ENCODE results near the gene POU2F1.

Gene POU2F1

GRCh38 chr1:167206166-167206835 is 14.4 kb upstream of the POU2F1 start:
- no peak overlapping the region for H3K4me3 ChIP-seq (ENCODE audit: low read length)
- no peaks in the 10 kb centered on the region for H3K4me1 ChIP-seq (ENCODE audit: control insufficient read depth, insufficient read depth, low read length)
- no peaks in the 10 kb centered on the region for H3K27me3 ChIP-seq (ENCODE audit: control insufficient read depth, insufficient read depth, low read length)
- H3K9me3 ChIP-seq (replicated peaks; ENCODE audit: low read length): no peaks in the 10 kb centered on the region
- H3K4me2 ChIP-seq (ENCODE audit: low read length): no peak overlapping the region
- H3K36me3 ChIP-seq (ENCODE audit: insufficient read depth, low read length): no peaks in the 10 kb centered on the region
- H3K9ac ChIP-seq (ENCODE audit: low read depth, low read length): no peak overlapping the region

- Histone ChIP-seq H3K27me3 (ENCODE audit: control insufficient read depth, insufficient read depth, low read length) (no peaks in the 10 kb centered on the region), H3K4me1 (ENCODE audit: control insufficient read depth, insufficient read depth, low read length) (no peaks in the 10 kb centered on the region), H3K9ac (ENCODE audit: low read depth, low read length) (no peak overlapping the region)
Observed at GRCh38 chr1:167207940-167208623, 12.6 kb upstream of the POU2F1 start.

GRCh38 chr1:167208624-167208976 is 12.1 kb upstream of the POU2F1 start:
- Histone ChIP-seq H3K4me3 (ENCODE audit: low read length) (no peak overlapping the region), H3K9ac (ENCODE audit: low read depth, low read length) (no peak overlapping the region)

More at GRCh38 chr1:167207940-167208623, 12.6 kb upstream of the POU2F1 start:
- no peak overlapping the region for H3K4me2 ChIP-seq (ENCODE audit: low read length)
- H3K4me3 ChIP-seq (ENCODE audit: low read length): no peak overlapping the region
- no peaks in the 10 kb centered on the region for H3K9me3 ChIP-seq (replicated peaks; ENCODE audit: low read length)
- H3K36me3 ChIP-seq (ENCODE audit: insufficient read depth, low read length): no peaks in the 10 kb centered on the region

GRCh38 chr1:167209044-167209443 is 11.6 kb upstream of the POU2F1 start:
- peaks cover 3% of the 10 kb centered on the region for H3K27me3 ChIP-seq (ENCODE audit: control insufficient read depth, insufficient read depth, low read length)
- H3K9ac ChIP-seq (ENCODE audit: low read depth, low read length): no peak overlapping the region
- no peaks in the 10 kb centered on the region for H3K36me3 ChIP-seq (ENCODE audit: insufficient read depth, low read length)
- no peaks in the 10 kb centered on the region for H3K4me1 ChIP-seq (ENCODE audit: control insufficient read depth, insufficient read depth, low read length)
- no peak overlapping the region for H3K4me3 ChIP-seq (ENCODE audit: low read length)
- no peaks in the 10 kb centered on the region for H3K9me3 ChIP-seq (replicated peaks; ENCODE audit: low read length)
- no peak overlapping the region for H3K4me2 ChIP-seq (ENCODE audit: low read length)

More at GRCh38 chr1:167208624-167208976, 12.1 kb upstream of the POU2F1 start:
- Histone ChIP-seq H3K4me1 (ENCODE audit: control insufficient read depth, insufficient read depth, low read length) (no peaks in the 10 kb centered on the region), H3K9me3 (replicated peaks; ENCODE audit: low read length) (no peaks in the 10 kb centered on the region), H3K27me3 (ENCODE audit: control insufficient read depth, insufficient read depth, low read length) (no peaks in the 10 kb centered on the region), H3K36me3 (ENCODE audit: insufficient read depth, low read length) (no peaks in the 10 kb centered on the region), H3K4me2 (ENCODE audit: low read length) (no peak overlapping the region)

DNA sequence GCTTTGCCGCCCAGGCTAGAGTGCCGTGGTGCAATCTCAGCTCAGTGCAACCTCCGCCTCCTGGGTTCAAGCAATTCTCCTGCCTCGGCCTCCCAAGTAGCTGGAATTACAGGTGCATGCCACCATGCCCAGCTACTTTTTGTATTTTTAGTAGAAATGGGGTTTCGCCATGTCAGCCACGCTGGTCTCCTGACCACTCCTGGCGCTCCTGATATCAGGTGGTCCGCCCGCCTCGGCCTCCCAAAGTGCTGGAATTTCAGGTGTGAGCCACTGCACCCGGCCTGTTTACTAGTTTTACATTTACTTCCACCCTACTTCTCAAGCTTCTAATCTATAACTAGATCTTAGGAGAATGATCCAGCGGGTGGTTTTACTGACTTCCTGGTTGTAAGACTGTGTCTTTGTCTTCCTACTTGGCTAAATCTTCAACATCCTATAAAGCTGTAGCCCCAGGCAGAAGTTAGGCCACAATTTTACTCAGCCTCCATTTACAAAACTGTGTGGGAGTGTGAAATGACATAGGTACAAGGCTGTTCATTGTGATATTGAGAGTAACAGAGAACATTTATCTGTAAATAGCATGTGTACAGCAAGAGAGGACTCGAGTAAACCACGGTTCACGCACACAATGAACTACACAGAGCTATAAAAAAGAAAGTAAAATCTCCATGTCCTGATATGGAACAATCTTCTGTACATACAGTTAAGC is 9.6 kb upstream of the POU2F1 start:
- Histone ChIP-seq H3K36me3 (ENCODE audit: insufficient read depth, low read length) (no peaks in the 10 kb centered on the region), H3K4me3 (ENCODE audit: low read length) (no peak overlapping the region), H3K27me3 (ENCODE audit: control insufficient read depth, insufficient read depth, low read length) (peaks cover 3% of the 10 kb centered on the region), H3K9me3 (replicated peaks; ENCODE audit: low read length) (no peaks in the 10 kb centered on the region), H3K9ac (ENCODE audit: low read depth, low read length) (no peak overlapping the region), H3K4me1 (ENCODE audit: control insufficient read depth, insufficient read depth, low read length) (no peaks in the 10 kb centered on the region), H3K4me2 (ENCODE audit: low read length) (no peak overlapping the region)

- Histone ChIP-seq H3K9me3 (replicated peaks; ENCODE audit: low read length) (no peaks in the 10 kb centered on the region), H3K9ac (ENCODE audit: low read depth, low read length) (no peak overlapping the region), H3K27me3 (ENCODE audit: control insufficient read depth, insufficient read depth, low read length) (peaks cover 3% of the 10 kb centered on the region), H3K4me1 (ENCODE audit: control insufficient read depth, insufficient read depth, low read length) (no peaks in the 10 kb centered on the region), H3K4me2 (ENCODE audit: low read length) (no peak overlapping the region), H3K36me3 (ENCODE audit: insufficient read depth, low read length) (no peaks in the 10 kb centered on the region), H3K4me3 (ENCODE audit: low read length) (no peak overlapping the region)
Observed at GRCh38 chr1:167212025-167212424, 8.7 kb upstream of the POU2F1 start.

GRCh38 chr1:167216809-167217208 is 3.9 kb upstream of the POU2F1 start:
- no peak overlapping the region for H3K4me2 ChIP-seq (ENCODE audit: low read length)
- no peaks in the 10 kb centered on the region for H3K9me3 ChIP-seq (replicated peaks; ENCODE audit: low read length)
- H3K36me3 ChIP-seq (ENCODE audit: insufficient read depth, low read length): no peaks in the 10 kb centered on the region
- H3K9ac ChIP-seq (ENCODE audit: low read depth, low read length): no peak overlapping the region
- H3K27me3 ChIP-seq (ENCODE audit: control insufficient read depth, insufficient read depth, low read length): peaks cover 3% of the 10 kb centered on the region
- H3K4me1 ChIP-seq (ENCODE audit: control insufficient read depth, insufficient read depth, low read length): peaks cover 6% of the 10 kb centered on the region
- H3K4me3 ChIP-seq (ENCODE audit: low read length): no peak overlapping the region

- no peaks in the 10 kb centered on the region for H3K9me3 ChIP-seq (replicated peaks; ENCODE audit: low read length)
- no peaks in the 10 kb centered on the region for H3K27me3 ChIP-seq (ENCODE audit: control insufficient read depth, insufficient read depth, low read length)
- peak overlapping the region; percentile 97 for H3K4me3 ChIP-seq (ENCODE audit: low read length)
- H3K36me3 ChIP-seq (ENCODE audit: insufficient read depth, low read length): no peaks in the 10 kb centered on the region
- H3K4me1 ChIP-seq (ENCODE audit: control insufficient read depth, insufficient read depth, low read length): peaks cover 21% of the 10 kb centered on the region
- peak overlapping the region; percentile 83 for H3K9ac ChIP-seq (ENCODE audit: low read depth, low read length)
- H3K4me2 ChIP-seq (ENCODE audit: low read length): peak overlapping the region; percentile 98
Observed at GRCh38 chr1:167219194-167219593, 1.5 kb upstream of the POU2F1 start.

DNA sequence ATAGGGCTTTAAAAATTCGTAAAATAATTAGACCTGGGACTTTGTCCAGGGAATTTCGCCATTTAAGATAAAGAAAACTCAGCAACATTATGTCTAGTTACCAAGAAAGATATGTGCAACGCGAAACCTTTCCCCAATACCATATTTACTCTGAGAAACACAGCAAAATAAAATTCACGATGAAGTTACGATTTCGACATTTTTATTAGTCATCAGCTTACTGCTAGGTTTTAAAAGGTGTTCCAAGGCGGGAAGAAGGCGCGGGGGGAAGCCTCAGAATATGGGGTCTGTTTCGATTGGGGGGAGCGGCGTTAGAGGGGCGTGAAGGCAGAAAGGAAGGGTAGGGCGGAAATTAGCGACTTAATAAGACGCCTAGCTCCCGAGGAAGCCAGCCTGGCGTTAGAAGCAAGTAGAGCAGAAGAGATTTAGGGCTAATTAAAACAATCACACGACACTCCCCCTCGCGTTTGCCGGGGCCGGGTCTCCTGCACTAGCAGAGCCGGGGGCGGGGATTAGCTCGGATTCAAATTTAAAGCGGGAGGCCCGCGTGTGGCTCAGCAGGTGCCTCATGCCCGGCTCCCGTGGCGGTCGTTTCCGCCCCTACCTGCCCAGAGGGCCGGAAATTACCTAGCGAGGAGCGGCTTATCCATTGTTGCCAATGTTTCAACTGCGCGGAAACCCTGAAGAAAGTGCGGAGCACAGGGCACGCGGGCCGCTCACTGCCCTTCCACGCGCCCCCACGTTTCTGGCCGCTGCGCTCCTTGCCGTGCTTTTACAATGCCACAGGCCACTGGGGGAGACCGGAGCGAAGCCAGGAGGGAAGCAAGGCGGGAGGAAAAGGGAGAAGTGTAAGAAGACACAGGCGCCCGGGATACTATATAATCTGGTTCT is 795 bp upstream of the POU2F1 start:
- Histone ChIP-seq H3K9ac (ENCODE audit: low read depth, low read length) (peak overlapping the region; percentile 83), H3K4me1 (ENCODE audit: control insufficient read depth, insufficient read depth, low read length) (peaks cover 21% of the 10 kb centered on the region), H3K9me3 (replicated peaks; ENCODE audit: low read length) (no peaks in the 10 kb centered on the region), H3K4me3 (ENCODE audit: low read length) (peak overlapping the region; percentile 97), H3K36me3 (ENCODE audit: insufficient read depth, low read length) (no peaks in the 10 kb centered on the region), H3K4me2 (ENCODE audit: low read length) (peak overlapping the region; percentile 98), H3K27me3 (ENCODE audit: control insufficient read depth, insufficient read depth, low read length) (no peaks in the 10 kb centered on the region)

- Histone ChIP-seq H3K4me3 (ENCODE audit: low read length) (peak overlapping the region; percentile 88), H3K4me2 (ENCODE audit: low read length) (peak overlapping the region; percentile 100), H3K36me3 (ENCODE audit: insufficient read depth, low read length) (no peaks in the 10 kb centered on the region), H3K9ac (ENCODE audit: low read depth, low read length) (peak overlapping the region; percentile 91), H3K4me1 (ENCODE audit: control insufficient read depth, insufficient read depth, low read length) (peaks cover 21% of the 10 kb centered on the region), H3K9me3 (replicated peaks; ENCODE audit: low read length) (no peaks in the 10 kb centered on the region), H3K27me3 (ENCODE audit: control insufficient read depth, insufficient read depth, low read length) (no peaks in the 10 kb centered on the region)
Observed at GRCh38 chr1:167221126-167221737, 546 bp downstream of the POU2F1 start.

Measured in skeletal muscle satellite cell (primary cell).